Measurements from ENCODE around the gene PHF2. TPM values are rescaled to one million over a fixed set of nuclear protein-coding genes. Genes with fewer than 3 reads are reported as not detected.

PHF2 gene
- total and polyA plus RNA-seq, 2 experiments from 2014 or later: 4.3 to 11.8 TPM

DNA sequence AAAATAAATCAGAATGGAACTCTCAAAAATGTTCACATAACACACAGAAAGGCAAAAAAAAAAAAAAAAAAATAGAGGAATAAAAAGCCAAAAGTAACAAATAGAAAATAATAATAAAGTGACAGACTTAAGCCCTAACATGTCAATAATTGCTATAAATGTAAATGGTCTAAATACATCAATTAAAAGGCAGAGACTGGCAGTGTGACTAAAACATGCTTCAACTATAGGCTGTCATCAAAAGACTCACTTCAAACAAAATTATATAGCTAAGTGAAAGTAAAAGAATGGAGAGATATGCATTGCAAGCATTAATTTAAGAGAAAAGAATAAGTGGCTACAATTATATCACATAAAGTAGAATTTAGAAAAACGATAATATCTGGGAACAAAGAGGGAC lies 114.2 kb downstream of the PHF2 start:
- H3K79me2 ChIP-seq (replicated peaks; ENCODE audit: insufficient read depth): no peaks in the 10 kb centered on the region

More for the DNA sequence above, 114.2 kb downstream of the PHF2 start:
- no peak for ATAC-seq
- TF ChIP-seq EZH2 (IDR thresholded peaks at IDR 0.05; ENCODE audit: low read depth, unreplicated experiment): no peak
- TF ChIP-seq ZNF331 (CRISPR knock-in tag; IDR thresholded peaks at IDR 0.05; ENCODE audit: low read depth): no peak
- TF ChIP-seq STAT1 (IDR thresholded peaks at IDR 0.05; ENCODE audit: unreplicated experiment): no peak
- TF ChIP-seq POLR2AphosphoS5 (IDR thresholded peaks at IDR 0.05; ENCODE audit: low read depth): no peak
- TF ChIP-seq, protein P1, sequence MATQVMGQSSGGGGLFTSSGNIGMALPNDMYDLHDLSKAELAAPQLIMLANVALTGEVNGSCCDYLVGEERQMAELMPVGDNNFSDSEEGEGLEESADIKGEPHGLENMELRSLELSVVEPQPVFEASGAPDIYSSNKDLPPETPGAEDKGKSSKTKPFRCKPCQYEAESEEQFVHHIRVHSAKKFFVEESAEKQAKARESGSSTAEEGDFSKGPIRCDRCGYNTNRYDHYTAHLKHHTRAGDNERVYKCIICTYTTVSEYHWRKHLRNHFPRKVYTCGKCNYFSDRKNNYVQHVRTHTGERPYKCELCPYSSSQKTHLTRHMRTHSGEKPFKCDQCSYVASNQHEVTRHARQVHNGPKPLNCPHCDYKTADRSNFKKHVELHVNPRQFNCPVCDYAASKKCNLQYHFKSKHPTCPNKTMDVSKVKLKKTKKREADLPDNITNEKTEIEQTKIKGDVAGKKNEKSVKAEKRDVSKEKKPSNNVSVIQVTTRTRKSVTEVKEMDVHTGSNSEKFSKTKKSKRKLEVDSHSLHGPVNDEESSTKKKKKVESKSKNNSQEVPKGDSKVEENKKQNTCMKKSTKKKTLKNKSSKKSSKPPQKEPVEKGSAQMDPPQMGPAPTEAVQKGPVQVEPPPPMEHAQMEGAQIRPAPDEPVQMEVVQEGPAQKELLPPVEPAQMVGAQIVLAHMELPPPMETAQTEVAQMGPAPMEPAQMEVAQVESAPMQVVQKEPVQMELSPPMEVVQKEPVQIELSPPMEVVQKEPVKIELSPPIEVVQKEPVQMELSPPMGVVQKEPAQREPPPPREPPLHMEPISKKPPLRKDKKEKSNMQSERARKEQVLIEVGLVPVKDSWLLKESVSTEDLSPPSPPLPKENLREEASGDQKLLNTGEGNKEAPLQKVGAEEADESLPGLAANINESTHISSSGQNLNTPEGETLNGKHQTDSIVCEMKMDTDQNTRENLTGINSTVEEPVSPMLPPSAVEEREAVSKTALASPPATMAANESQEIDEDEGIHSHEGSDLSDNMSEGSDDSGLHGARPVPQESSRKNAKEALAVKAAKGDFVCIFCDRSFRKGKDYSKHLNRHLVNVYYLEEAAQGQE (IDR thresholded peaks at IDR 0.05; ENCODE audit: unreplicated experiment): no peak
- TF ChIP-seq, protein P2, sequence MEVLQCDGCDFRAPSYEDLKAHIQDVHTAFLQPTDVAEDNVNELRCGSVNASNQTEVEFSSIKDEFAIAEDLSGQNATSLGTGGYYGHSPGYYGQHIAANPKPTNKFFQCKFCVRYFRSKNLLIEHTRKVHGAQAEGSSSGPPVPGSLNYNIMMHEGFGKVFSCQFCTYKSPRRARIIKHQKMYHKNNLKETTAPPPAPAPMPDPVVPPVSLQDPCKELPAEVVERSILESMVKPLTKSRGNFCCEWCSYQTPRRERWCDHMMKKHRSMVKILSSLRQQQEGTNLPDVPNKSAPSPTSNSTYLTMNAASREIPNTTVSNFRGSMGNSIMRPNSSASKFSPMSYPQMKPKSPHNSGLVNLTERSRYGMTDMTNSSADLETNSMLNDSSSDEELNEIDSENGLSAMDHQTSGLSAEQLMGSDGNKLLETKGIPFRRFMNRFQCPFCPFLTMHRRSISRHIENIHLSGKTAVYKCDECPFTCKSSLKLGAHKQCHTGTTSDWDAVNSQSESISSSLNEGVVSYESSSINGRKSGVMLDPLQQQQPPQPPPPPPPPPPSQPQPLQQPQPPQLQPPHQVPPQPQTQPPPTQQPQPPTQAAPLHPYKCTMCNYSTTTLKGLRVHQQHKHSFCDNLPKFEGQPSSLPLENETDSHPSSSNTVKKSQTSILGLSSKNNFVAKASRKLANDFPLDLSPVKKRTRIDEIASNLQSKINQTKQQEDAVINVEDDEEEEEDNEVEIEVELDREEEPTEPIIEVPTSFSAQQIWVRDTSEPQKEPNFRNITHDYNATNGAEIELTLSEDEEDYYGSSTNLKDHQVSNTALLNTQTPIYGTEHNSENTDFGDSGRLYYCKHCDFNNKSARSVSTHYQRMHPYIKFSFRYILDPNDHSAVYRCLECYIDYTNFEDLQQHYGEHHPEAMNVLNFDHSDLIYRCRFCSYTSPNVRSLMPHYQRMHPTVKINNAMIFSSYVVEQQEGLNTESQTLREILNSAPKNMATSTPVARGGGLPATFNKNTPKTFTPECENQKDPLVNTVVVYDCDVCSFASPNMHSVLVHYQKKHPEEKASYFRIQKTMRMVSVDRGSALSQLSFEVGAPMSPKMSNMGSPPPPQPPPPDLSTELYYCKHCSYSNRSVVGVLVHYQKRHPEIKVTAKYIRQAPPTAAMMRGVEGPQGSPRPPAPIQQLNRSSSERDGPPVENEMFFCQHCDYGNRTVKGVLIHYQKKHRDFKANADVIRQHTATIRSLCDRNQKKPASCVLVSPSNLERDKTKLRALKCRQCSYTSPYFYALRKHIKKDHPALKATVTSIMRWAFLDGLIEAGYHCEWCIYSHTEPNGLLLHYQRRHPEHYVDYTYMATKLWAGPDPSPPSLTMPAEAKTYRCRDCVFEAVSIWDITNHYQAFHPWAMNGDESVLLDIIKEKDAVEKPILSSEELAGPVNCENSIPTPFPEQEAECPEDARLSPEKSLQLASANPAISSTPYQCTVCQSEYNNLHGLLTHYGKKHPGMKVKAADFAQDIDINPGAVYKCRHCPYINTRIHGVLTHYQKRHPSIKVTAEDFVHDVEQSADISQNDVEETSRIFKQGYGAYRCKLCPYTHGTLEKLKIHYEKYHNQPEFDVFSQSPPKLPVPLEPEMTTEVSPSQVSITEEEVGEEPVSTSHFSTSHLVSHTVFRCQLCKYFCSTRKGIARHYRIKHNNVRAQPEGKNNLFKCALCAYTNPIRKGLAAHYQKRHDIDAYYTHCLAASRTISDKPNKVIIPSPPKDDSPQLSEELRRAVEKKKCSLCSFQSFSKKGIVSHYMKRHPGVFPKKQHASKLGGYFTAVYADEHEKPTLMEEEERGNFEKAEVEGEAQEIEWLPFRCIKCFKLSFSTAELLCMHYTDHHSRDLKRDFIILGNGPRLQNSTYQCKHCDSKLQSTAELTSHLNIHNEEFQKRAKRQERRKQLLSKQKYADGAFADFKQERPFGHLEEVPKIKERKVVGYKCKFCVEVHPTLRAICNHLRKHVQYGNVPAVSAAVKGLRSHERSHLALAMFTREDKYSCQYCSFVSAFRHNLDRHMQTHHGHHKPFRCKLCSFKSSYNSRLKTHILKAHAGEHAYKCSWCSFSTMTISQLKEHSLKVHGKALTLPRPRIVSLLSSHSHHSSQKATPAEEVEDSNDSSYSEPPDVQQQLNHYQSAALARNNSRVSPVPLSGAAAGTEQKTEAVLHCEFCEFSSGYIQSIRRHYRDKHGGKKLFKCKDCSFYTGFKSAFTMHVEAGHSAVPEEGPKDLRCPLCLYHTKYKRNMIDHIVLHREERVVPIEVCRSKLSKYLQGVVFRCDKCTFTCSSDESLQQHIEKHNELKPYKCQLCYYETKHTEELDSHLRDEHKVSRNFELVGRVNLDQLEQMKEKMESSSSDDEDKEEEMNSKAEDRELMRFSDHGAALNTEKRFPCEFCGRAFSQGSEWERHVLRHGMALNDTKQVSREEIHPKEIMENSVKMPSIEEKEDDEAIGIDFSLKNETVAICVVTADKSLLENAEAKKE (CRISPR knock-in tag; IDR thresholded peaks at IDR 0.05): no peak
- TF ChIP-seq, protein P3, sequence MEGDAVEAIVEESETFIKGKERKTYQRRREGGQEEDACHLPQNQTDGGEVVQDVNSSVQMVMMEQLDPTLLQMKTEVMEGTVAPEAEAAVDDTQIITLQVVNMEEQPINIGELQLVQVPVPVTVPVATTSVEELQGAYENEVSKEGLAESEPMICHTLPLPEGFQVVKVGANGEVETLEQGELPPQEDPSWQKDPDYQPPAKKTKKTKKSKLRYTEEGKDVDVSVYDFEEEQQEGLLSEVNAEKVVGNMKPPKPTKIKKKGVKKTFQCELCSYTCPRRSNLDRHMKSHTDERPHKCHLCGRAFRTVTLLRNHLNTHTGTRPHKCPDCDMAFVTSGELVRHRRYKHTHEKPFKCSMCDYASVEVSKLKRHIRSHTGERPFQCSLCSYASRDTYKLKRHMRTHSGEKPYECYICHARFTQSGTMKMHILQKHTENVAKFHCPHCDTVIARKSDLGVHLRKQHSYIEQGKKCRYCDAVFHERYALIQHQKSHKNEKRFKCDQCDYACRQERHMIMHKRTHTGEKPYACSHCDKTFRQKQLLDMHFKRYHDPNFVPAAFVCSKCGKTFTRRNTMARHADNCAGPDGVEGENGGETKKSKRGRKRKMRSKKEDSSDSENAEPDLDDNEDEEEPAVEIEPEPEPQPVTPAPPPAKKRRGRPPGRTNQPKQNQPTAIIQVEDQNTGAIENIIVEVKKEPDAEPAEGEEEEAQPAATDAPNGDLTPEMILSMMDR (conservative IDR thresholded peaks at IDR 0.05; ENCODE audit: low read depth in 2 of 2): no peak
- no peak for TF ChIP-seq JUNB (IDR thresholded peaks at IDR 0.05; ENCODE audit: unreplicated experiment)
- no peak for TF ChIP-seq ZNF114 (CRISPR knock-in tag; IDR thresholded peaks at IDR 0.05)
- TF ChIP-seq, protein P4, sequence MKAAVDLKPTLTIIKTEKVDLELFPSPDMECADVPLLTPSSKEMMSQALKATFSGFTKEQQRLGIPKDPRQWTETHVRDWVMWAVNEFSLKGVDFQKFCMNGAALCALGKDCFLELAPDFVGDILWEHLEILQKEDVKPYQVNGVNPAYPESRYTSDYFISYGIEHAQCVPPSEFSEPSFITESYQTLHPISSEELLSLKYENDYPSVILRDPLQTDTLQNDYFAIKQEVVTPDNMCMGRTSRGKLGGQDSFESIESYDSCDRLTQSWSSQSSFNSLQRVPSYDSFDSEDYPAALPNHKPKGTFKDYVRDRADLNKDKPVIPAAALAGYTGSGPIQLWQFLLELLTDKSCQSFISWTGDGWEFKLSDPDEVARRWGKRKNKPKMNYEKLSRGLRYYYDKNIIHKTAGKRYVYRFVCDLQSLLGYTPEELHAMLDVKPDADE (IDR thresholded peaks at IDR 0.05): no peak
- no peak for TF ChIP-seq CREB1 (CRISPR knock-in tag; IDR thresholded peaks at IDR 0.05; ENCODE audit: low read depth)
- no peak for TF ChIP-seq EZH2phosphoT487 (IDR thresholded peaks at IDR 0.05; ENCODE audit: unreplicated experiment)
- no peak for TF ChIP-seq NANOG (IDR thresholded peaks at IDR 0.05; ENCODE audit: borderline replicate concordance)
- Mint-ChIP-seq H3K27me3 (ENCODE audit: insufficient read depth, low read depth, poor library complexity) (peaks cover 1% of the 10 kb centered on the region), H3K36me3 (ENCODE audit: low read depth) (peaks cover 3% of the 10 kb centered on the region; the same call in 2 of the 3 replicates), H3K4me1 (no peaks in the 10 kb centered on the region), H3K4me3 (no peak overlapping the region), H3K27ac (no peak overlapping the region), H3K9me3 (peaks cover 39% of the 10 kb centered on the region)
- Histone ChIP-seq H3K4me3 (no peak overlapping the region), H4K20me1 (replicated peaks; ENCODE audit: insufficient read depth) (no peaks in the 10 kb centered on the region), H2AFZ (no peak overlapping the region), H3K9me2 (ENCODE audit: insufficient read depth) (no peaks in the 10 kb centered on the region), H3K4me1 (ENCODE audit: insufficient read depth) (no peaks in the 10 kb centered on the region), H3F3A (replicated peaks; ENCODE audit: low read depth) (no peaks in the 10 kb centered on the region), H3K27me3 (ENCODE audit: insufficient read depth) (no peaks in the 10 kb centered on the region), H3K36me3 (ENCODE audit: insufficient read depth) (peaks cover 18% of the 10 kb centered on the region), H3K27ac (ENCODE audit: low read depth) (no peak overlapping the region), H3K4me2 (no peak overlapping the region)
- DNase-seq (ENCODE audit: low spot score): no peak
